ENCODE measurements around the gene ARHGEF17.

The ARHGEF17 gene

GRCh38 chr11:73346186-73346935, 38.3 kb downstream of the ARHGEF17 start:
- in situ Hi-C loops (cut with HindIII; ENCODE audit: low sequenced_read_pairs): no loop called here
- H3K4me3 ChIP-seq (ENCODE audit: low read depth, low read length): no peak overlapping the region
- DNase-seq (ENCODE audit: low read depth, low spot score): no peak
- no peak for TF ChIP-seq CTCF (IDR thresholded peaks at IDR 0.05; ENCODE audit: low read depth, low read length)

- no peak for DNase-seq (ENCODE audit: low read depth, low spot score)
- TF ChIP-seq CTCF (IDR thresholded peaks at IDR 0.05; ENCODE audit: low read depth, low read length): no peak
- in situ Hi-C loops (cut with HindIII; ENCODE audit: low sequenced_read_pairs): no loop called here
- no peak overlapping the region for H3K4me3 ChIP-seq (ENCODE audit: low read depth, low read length)
Measured at GRCh38 chr11:73347067-73347466, 39.0 kb downstream of the ARHGEF17 start.

- no peak for TF ChIP-seq CTCF (IDR thresholded peaks at IDR 0.05; ENCODE audit: low read depth, low read length)
- H3K4me3 ChIP-seq (ENCODE audit: low read depth, low read length): no peak overlapping the region
- no peak for DNase-seq (ENCODE audit: low read depth, low spot score)
- in situ Hi-C loops (cut with HindIII; ENCODE audit: low sequenced_read_pairs): no loop called here
Measured at GRCh38 chr11:73348838-73349237, 40.8 kb downstream of the ARHGEF17 start.

- in situ Hi-C loops (cut with HindIII; ENCODE audit: low sequenced_read_pairs): no loop called here
- DNase-seq (ENCODE audit: low read depth, low spot score): no peak
- TF ChIP-seq CTCF (IDR thresholded peaks at IDR 0.05; ENCODE audit: low read depth, low read length): no peak
- no peak overlapping the region for H3K4me3 ChIP-seq (ENCODE audit: low read depth, low read length)
Measured at GRCh38 chr11:73349633-73350032, 41.6 kb downstream of the ARHGEF17 start.

- peak; percentile 96 for TF ChIP-seq CTCF (IDR thresholded peaks at IDR 0.05; ENCODE audit: low read depth, low read length)
- in situ Hi-C loops (cut with HindIII; ENCODE audit: low sequenced_read_pairs): no loop called here
- peak; percentile 78 for DNase-seq (ENCODE audit: low read depth, low spot score)
- H3K4me3 ChIP-seq (ENCODE audit: low read depth, low read length): no peak overlapping the region
Measured at GRCh38 chr11:73350908-73351636, 43.0 kb downstream of the ARHGEF17 start.

GRCh38 chr11:73353422-73353821, 45.3 kb downstream of the ARHGEF17 start:
- DNase-seq (ENCODE audit: low read depth, low spot score): no peak
- TF ChIP-seq CTCF (IDR thresholded peaks at IDR 0.05; ENCODE audit: low read depth, low read length): no peak
- no peak overlapping the region for H3K4me3 ChIP-seq (ENCODE audit: low read depth, low read length)
- in situ Hi-C loops (cut with HindIII; ENCODE audit: low sequenced_read_pairs): no loop called here
